GM10266 (cell line): ENCODE measurements around the gene ZCRB1.

ENCODE experiments used
- DNase-seq: peaks from one replicate; pipeline ENCODE4 v3.0.0; 2012; ENCODE audit errors: extremely low spot score
- CTCF ChIP-seq: IDR thresholded peaks from 2 replicates; pipeline ENCODE4 v1.5.1; 2012; ENCODE audit warnings: mild to moderate bottlenecking, low read depth; ENCODE audit not compliant: control insufficient read depth, insufficient read depth; ENCODE audit errors: missing control alignments

The ZCRB1 gene

GRCh38 chr12:42266579-42267230 is 59.2 kb downstream of the ZCRB1 start:
- no peak for DNase-seq
- TF ChIP-seq CTCF = no peak

GRCh38 chr12:42262271-42262670 is 63.6 kb downstream of the ZCRB1 start:
- no peak for DNase-seq
- TF ChIP-seq CTCF = no peak
